HG03439 (cell line): ENCODE data around the gene NKIRAS2.

ENCODE experiments used
- ATAC-seq: cut with Tn5 transposase; IDR thresholded peaks from one replicate; pipeline ENCODE4 v1.9.1; 2021; ENCODE audit warnings: mild to moderate bottlenecking, moderate library complexity; ENCODE audit not compliant: unreplicated experiment

NKIRAS2 gene

DNA sequence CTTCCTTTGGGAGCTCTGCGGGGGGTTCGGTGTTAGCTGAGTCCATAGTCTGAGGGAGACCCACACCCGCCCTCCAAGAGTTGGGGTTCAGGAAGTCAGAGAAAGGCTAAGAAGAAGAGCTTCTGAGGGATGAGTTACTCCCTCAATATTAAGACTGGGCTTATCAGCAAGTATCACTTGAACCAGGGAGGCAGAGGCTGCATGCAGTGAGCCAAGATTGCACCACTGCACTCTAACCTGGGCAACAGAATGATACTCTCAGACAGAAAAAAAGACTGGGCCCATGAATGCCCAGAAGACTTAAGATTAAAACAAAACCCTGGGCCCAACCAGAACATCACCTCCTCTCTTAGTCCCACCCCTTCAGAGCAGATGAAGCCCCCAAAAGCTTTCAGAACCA lies 6.0 kb downstream of the NKIRAS2 start:
- no peak for ATAC-seq

GRCh38 chr17:42026857-42027589 lies 7.1 kb downstream of the NKIRAS2 start:
- ATAC-seq: no peak

- ATAC-seq: no peak
Measured at GRCh38 chr17:42027590-42027889, 7.7 kb downstream of the NKIRAS2 start.

DNA sequence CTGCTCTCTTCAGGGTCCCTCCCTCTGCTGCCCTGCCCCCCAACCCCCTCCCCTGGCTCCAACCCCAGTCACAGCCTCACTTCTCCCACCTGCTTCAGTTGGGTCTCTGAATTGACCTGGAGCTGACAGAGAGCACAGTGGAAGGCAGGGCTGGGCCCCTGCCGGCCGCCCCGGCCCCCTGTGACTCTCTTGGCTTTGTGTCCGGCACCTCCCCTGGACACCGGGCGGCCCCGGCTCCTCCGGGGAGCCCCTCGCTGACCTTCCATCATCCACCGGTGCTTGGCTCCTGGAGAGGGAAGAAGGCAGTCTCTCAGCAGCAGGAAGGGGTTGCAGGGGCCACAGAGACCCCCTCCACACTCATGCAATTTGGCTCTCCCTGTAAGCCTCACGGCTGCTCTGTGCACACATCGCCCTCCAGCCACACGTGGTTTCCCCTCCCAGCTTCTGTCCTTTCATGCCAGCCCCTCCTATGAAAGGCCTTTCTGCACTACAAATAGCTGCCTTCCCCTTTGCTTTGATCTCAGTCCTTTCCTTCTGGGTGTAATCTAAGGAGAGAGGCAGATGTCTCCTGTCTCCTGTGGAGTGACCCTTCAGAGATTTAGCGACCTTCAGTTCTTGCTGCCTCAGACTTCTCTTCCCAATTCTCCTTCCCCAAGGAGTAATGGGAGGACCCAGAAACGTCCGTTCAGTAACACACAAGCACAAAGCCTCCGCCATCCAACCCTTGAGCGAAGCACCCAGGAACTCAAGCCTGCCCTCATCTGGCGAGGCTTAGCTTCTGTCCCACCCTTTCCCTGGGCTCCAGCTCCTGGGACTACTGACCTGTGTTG lies 8.3 kb downstream of the NKIRAS2 start:
- ATAC-seq: no peak

- no peak for ATAC-seq
Measured at GRCh38 chr17:42028791-42029127, 8.9 kb downstream of the NKIRAS2 start.

DNA sequence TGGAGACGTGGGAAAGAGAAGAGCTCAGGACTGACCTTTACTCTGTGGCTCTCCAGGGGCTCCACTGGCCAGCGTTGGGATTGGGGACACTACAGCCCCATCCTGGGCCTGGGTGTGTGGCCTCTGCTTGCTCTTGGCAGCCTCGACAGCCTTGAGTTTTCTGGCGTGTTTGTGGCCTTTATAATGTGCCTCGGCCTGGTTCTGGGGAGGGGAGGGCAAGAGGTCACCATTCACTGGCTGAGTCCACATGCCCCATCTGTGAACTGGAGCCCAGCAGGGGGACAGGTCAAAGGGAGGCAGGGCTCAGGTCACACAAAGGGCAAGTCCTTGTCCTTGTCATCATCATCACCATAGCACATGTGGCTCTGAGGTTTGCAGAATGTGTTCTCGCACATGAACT lies 11.7 kb downstream of the NKIRAS2 start:
- ATAC-seq: no peak

GRCh38 chr17:42034059-42034458 lies 14.2 kb downstream of the NKIRAS2 start:
- ATAC-seq: no peak

DNA sequence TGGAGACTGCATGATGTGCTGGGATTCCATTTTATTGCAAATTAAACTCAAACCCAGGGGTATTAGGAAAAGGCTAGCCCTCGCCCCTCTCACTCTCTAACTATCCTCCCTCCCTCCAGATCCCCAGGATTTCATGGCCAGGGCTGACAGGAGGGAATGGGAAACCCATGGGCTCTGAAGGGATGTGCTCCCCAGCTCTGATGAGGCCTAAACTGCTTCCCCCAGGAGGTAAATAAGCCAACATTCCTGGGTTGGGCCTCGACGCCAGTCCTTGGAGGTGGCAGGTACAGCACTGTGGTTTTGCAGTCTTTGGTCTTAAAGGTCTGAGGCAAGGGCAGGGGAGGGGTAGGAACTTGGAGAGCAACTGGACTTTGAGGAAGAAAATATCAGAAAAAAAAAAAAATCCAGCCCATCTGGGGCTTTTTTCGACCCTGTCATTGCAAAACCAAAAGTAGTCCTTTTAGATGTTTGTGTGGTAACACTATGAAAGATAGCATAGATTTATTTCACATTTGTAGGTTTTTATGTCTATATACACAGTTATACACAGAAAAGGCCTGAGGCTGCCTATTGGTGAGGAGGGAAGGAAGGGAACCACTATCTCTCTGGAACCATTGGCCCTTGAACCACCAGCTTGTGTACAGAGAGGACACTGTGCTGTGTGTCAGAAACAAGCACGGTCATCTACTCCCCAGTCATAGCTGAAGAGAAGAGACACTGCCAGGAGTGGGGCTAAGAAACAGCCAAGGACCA lies 18.5 kb downstream of the NKIRAS2 start:
- ATAC-seq: no peak

DNA sequence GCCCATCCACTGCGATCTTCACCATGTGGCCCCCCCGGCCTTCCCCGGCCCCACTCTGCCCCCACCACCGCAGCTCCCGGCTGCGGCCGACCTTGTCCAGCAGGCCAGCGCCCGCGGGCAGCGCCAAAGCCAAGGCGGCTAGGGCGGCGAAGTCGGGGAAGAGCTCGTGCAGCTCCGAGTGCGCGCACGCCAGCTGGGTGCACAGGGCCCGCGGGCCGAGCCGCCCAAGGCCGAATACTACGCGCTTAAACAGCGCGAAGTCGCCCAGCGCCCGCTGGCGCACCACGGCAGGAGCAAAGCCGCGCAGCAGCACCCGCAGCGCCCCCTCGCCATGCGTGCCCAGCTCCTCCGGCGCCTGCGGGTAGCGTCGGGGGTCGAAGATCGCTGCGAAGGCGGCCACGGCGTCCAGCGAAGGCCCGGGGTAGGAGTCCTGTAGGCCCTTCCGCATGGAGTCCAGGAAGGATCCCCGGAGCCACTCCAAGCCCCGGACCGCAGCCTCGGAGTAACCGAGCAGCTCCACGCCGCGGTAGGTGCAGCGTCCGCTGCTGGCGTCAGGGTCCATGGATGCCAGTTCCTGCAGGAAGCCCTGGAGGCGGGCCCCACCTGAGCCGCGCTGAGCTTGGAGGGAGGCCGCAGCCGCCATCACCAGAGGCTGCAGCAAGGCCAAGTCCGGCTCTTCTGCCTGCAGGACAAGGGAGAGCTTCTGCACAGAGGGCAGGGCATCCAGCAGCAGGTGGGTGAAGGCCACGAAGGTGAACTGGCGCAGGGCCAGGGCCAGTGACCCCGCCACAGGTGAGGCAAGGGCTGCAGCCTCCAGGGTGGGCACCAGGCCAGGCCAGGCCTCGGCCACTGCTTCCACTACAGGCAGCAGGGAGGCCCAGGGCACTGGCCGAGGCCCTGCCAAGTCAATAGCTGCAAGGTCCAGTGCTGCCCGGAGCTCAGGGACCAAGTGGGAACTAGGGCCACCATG lies 20.2 kb downstream of the NKIRAS2 start:
- no peak for ATAC-seq

DNA sequence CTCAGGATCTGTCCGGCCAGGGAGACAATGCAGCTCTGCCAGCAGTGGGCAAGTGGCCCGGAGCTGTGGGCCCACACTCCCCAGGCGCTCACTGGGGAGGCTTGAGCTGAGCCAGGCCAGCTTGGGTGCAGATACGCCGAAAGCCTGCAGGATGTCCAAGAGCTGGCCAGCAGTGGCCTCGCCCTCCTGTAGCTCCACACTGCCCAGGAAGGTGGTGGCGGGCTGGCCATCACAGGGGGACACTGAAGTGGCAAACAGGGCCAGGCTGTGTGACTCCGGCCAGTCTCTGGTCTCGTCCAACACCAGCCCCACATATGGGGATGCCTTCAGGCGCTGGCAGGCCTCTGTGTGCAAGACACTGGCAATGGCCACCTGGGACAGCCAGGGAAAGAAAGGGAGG lies 20.9 kb downstream of the NKIRAS2 start:
- ATAC-seq: no peak

DNA sequence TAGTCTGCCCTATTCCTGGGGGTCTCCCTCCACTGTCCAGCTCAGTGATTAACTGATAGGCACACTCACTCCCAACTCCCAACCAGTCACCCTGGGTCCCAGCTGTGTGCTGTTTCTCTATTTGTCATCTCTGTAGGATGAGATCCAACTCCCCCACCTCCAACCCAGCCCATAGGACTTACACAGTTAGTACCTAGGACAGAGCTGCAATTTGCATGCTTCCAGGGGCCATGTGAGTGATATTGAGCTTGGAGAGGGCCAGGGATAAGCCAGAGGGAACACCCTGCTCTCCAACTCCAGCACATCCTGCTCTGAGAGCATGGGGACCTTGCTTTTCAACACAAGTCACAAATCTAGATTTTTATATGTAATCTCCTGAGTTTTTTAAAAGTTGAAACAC lies 21.7 kb downstream of the NKIRAS2 start:
- ATAC-seq: no peak

- ATAC-seq: no peak
Measured at GRCh38 chr17:42042598-42043319, 22.9 kb downstream of the NKIRAS2 start.

DNA sequence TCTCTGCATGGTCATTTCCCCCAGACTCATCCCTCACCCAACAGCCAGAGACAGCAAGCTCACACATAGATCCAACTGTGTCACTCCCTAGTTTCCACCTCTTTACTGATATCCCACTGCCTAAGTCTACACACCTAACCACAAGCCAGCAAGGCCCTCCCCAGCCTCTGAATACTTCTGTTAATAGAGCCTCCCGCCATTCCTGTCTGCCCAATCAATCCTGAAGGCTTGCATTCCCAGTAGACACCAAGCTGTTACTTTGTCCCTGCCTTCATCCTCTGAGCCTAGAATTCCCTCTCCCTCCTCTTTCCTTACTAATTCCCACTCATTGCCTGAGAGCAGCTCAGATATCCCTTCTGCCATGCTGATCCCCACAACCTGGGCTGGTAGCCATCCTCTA lies 25.8 kb downstream of the NKIRAS2 start:
- ATAC-seq: no peak

DNA sequence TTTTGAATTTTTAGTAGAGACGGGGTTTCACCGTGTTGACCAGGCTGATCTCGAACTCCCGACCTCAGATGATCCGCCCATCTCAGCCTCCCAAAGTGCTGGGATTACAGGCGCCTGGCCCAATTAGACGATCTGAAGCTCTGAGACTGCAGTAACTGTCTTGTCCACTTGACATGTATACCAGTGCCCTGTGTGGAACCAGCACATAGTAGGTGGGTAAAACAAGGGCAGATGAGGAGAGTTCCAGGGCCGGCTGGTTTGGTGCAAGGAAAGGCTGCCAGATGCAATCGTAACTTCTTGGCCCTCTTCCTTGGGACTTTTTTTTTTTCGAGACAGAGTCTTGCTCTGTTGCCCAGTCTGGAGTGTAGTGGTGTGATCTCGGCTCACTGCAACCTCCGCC lies 27.5 kb downstream of the NKIRAS2 start:
- no peak for ATAC-seq

DNA sequence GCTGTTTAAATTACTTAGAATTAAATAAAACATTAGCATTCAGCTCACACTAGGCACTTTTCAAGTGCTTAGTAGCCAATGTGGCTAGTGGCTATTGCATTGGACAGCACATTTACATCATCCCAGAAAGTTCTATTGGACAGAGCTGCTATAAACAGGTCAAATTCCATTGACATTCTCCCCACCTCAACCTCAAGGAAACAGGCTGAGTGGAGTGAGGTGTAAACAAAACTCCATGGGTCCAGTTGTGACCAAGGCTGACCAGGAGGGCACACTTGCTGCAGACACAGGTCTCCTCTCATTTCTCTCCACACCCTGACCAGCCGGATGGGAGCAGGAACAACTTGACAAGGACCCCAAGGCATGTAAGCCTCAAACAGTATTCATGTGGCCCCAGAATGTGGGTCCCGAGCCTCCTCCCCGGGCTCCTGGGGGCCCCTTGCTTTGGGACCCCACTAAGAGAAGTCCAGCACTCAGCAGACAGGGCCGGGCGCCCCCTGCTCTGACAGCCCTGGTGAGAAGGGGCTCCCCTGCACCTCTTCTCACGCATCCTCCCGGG lies 30.0 kb downstream of the NKIRAS2 start:
- peak; percentile 27 for ATAC-seq

- ATAC-seq: peak; percentile 53
Measured at GRCh38 chr17:42050393-42051012, 30.6 kb downstream of the NKIRAS2 start, which contains the start of gene C17orf113. TSS of gene C17orf113 (minus strand) at chr17:42050601. CDS start at chr17:42043376, 7,225 bp downstream.

- ATAC-seq: no peak
Measured at GRCh38 chr17:42051013-42051400, 31.1 kb downstream of the NKIRAS2 start.

- ATAC-seq: no peak
Measured at GRCh38 chr17:42051645-42052044, 31.8 kb downstream of the NKIRAS2 start.

DNA sequence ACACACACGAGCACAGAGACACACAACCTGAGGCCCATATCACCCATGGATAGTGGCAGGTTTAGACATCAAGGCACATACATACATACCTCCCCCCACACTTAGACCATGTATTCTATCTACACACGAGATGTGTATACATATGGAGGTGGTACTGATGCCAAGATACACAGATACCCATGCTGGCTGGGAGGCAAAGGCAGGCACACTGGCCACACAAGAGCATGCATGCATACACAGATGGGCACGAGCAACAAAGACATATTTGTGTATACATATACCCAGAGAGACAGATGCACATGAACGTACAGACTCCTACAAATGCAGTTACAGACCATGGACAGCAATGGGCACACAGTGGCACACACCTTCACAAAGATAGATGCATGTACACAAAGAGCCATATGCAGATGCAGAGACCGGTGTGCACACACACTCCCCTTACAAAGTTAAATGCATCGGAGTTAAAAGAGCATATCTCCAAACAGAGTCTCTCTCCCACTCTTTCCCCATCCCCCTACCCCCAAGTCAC lies 32.5 kb downstream of the NKIRAS2 start:
- ATAC-seq: no peak
